22Rv1 (cell line): Measurements from ENCODE around the gene SLC19A3.

Experiments
- CTCF ChIP-seq: fragments of 450-650 bp; IDR thresholded peaks from 2 replicates; pipeline ENCODE4 v1.5.1; 2017; ENCODE audit warnings: mild to moderate bottlenecking
- ZFX ChIP-seq: fragments of 450-650 bp; IDR thresholded peaks from 2 replicates; pipeline ENCODE4 v1.6.1; 2017; ENCODE audit warnings: antibody characterized with exemption, borderline replicate concordance

- TF ChIP-seq CTCF (no peak), ZFX (no peak)
Measured at GRCh38 chr2:227759411-227760118, 41.7 kb upstream of the SLC19A3 start.
